ENCODE results near the gene ATPAF1. TPM values are rescaled to one million over a fixed set of nuclear protein-coding genes. Genes with fewer than 3 reads are reported as not detected.

The ATPAF1 gene
- total RNA-seq, 1 donor from 2014 or later, result 67.8 TPM

- TF ChIP-seq CTCF (conservative IDR thresholded peaks at IDR 0.05), result no peak
- no peak overlapping the region for H3K27ac Mint-ChIP-seq (ENCODE audit: unreplicated experiment)
- no peak for DNase-seq (ENCODE audit: low read depth, low spot score)
- no peaks in the 10 kb centered on the region for H3K9me3 Mint-ChIP-seq
- no peaks in the 10 kb centered on the region for H3K27me3 Mint-ChIP-seq (ENCODE audit: low read depth)
- peaks cover 2% of the 10 kb centered on the region for H3K36me3 Mint-ChIP-seq (ENCODE audit: low read depth)
- H3K4me3 Mint-ChIP-seq, result no peak overlapping the region
- no peaks in the 10 kb centered on the region for H3K4me1 Mint-ChIP-seq
These were observed 85.2 kb downstream of the ATPAF1 start for GRCh38 chr1:46582972-46583371.

Other genes starting within 250 kb of the ATPAF1 start
- gene DMBX1, start 178.5 kb downstream of the ATPAF1 start, total RNA-seq, result not detected in 2 replicates
- gene KNCN, start 116.7 kb downstream of the ATPAF1 start, total RNA-seq, result not detected in 2 replicates
- 28.0 and 30.9 TPM in 2 replicates for gene MKNK1, start 64.1 kb downstream of the ATPAF1 start, total RNA-seq
- gene MOB3C, start 51.6 kb downstream of the ATPAF1 start, total RNA-seq, result 3.2 and 4.1 TPM in 2 replicates
- 0.26 TPM in 1 of 2 replicates, not detected in the other for gene TEX38, start 3.5 kb upstream of the ATPAF1 start, total RNA-seq
- gene EFCAB14, start 50.8 kb upstream of the ATPAF1 start, total RNA-seq, result 33.1 and 33.2 TPM in 2 replicates
- gene CYP4B1, start 130.7 kb upstream of the ATPAF1 start, total RNA-seq, result not detected in 2 replicates